CD4-positive, CD25-positive, alpha-beta regulatory T cell (primary cell): ENCODE measurements around the gene WNT9A. TPM values are rescaled to one million over a fixed set of nuclear protein-coding genes. Genes with fewer than 3 reads are reported as not detected.

ENCODE experiments used
- ATAC-seq, 2 donors: fragments of 150-1000 bp; cut with Tn5 transposase; one replicate each; pipeline ENCODE4 v1.10.0; 2021; ENCODE audit warnings: low read depth in 2 of 2, moderate number of reproducible peaks in 2 of 2, moderate library complexity in 1 of 2
- DNase-seq, 3 donors: peaks; one replicate each; pipeline versions ENCODE4 v3.0.0 to v3.0.0-alpha.2; 2012 to 2022; ENCODE audit warnings: mixed read lengths in 1 of 3
- H3K27ac ChIP-seq: one replicate; pipeline ENCODE4 v1.7.0; 2013; ENCODE audit warnings: mild to moderate bottlenecking, low read length; ENCODE audit not compliant: insufficient read depth, poor library complexity, severe bottlenecking
- H3K27me3 ChIP-seq: one replicate; pipeline ENCODE4 v1.7.0; 2013; ENCODE audit warnings: low read length; ENCODE audit not compliant: control insufficient read depth, insufficient read depth
- H3K36me3 ChIP-seq: one replicate; pipeline ENCODE4 v1.7.0; 2013; ENCODE audit warnings: mild to moderate bottlenecking, low read length, moderate library complexity; ENCODE audit not compliant: control insufficient read depth, insufficient read depth
- H3K4me1 ChIP-seq: 2 replicates; pipeline ENCODE4 v1.7.0; 2013; ENCODE audit warnings: mild to moderate bottlenecking, low read length; ENCODE audit not compliant: insufficient read depth, control insufficient read depth, poor library complexity, severe bottlenecking
- H3K4me3 ChIP-seq: one replicate; pipeline ENCODE4 v1.7.0; 2013; ENCODE audit warnings: low read depth, mild to moderate bottlenecking, low read length, moderate library complexity
- H3K9me3 ChIP-seq, 2 experiments: 1 replicate in 1 of 2; 2 replicates in 1 of 2; pipeline ENCODE4 v1.7.0; 2013; ENCODE audit warnings: low read length in 2 of 2, mild to moderate bottlenecking in 1 of 2, moderate library complexity in 1 of 2; ENCODE audit not compliant: control insufficient read depth in 2 of 2
- H3K27ac Mint-ChIP-seq, 3 donors: one replicate each; pipeline ENCODE4 v1.8.0; 2020 to 2022; ENCODE audit warnings: mild to moderate bottlenecking in 3 of 3, mixed read lengths in 3 of 3, moderate library complexity in 2 of 3
- H3K27me3 Mint-ChIP-seq: one replicate; pipeline ENCODE4 v1.8.0; 2022; ENCODE audit warnings: mild to moderate bottlenecking, mixed read lengths
- H3K36me3 Mint-ChIP-seq: one replicate; pipeline ENCODE4 v1.8.0; 2020; ENCODE audit warnings: mixed read lengths
- H3K4me1 Mint-ChIP-seq, 4 donors: one replicate each; pipeline ENCODE4 v1.8.0; 2020 to 2022; ENCODE audit warnings: mixed read lengths in 4 of 4, mild to moderate bottlenecking in 1 of 4
- H3K4me3 Mint-ChIP-seq, 4 donors: one replicate each; pipeline ENCODE4 v1.8.0; 2020 to 2022; ENCODE audit warnings: mild to moderate bottlenecking in 4 of 4, mixed read lengths in 4 of 4, moderate library complexity in 3 of 4
- H3K9me3 Mint-ChIP-seq, 7 donors: one replicate each; pipeline ENCODE4 v1.8.0; 2020 to 2022; ENCODE audit warnings: mixed read lengths in 7 of 7, mild to moderate bottlenecking in 3 of 7, moderate library complexity in 2 of 7
- polyA plus RNA-seq, 4 donors: library from polyadenylated mRNA; unstranded; fragments of 300-500 nt; fragmentation: Illumina TruSeq; gene quantifications; one replicate each; pipeline ENCODE4 v1.2.3, GENCODE V29; 2021
- total RNA-seq: library from RNA; stranded (reverse); gene quantifications from one replicate; pipeline ENCODE4 v1.2.3, GENCODE V29; 2022

The WNT9A gene
- total and polyA plus RNA-seq, 5 donors from 2014 or later: 0.20 TPM; not detected in 4

GRCh38 chr1:227951624-227952373 is 4.1 kb upstream of the WNT9A start:
- Mint-ChIP-seq H3K4me3 (no peak overlapping the region), H3K9me3 (peaks cover 0 to 6% (median 0%) of the 10 kb centered on the region in 7 donors), H3K4me1 (peaks cover 0 to 7% (median 3%) of the 10 kb centered on the region in 4 donors), H3K27me3 (peaks cover 55% of the 10 kb centered on the region), H3K36me3 (no peaks in the 10 kb centered on the region), H3K27ac (no peak overlapping the region)
- DNase-seq (no peak), ATAC-seq (no peak)
- Histone ChIP-seq H3K4me3 (no peak overlapping the region), H3K36me3 (no peaks in the 10 kb centered on the region), H3K27me3 (peaks cover 14% of the 10 kb centered on the region), H3K27ac (no peak overlapping the region), H3K9me3 (peaks cover 5 to 6% of the 10 kb centered on the region in 2 experiments), H3K4me1 (peaks cover 11% of the 10 kb centered on the region)

GRCh38 chr1:227950735-227951346 is 3.1 kb upstream of the WNT9A start:
- ATAC-seq (no peak), DNase-seq (no peak)

DNA sequence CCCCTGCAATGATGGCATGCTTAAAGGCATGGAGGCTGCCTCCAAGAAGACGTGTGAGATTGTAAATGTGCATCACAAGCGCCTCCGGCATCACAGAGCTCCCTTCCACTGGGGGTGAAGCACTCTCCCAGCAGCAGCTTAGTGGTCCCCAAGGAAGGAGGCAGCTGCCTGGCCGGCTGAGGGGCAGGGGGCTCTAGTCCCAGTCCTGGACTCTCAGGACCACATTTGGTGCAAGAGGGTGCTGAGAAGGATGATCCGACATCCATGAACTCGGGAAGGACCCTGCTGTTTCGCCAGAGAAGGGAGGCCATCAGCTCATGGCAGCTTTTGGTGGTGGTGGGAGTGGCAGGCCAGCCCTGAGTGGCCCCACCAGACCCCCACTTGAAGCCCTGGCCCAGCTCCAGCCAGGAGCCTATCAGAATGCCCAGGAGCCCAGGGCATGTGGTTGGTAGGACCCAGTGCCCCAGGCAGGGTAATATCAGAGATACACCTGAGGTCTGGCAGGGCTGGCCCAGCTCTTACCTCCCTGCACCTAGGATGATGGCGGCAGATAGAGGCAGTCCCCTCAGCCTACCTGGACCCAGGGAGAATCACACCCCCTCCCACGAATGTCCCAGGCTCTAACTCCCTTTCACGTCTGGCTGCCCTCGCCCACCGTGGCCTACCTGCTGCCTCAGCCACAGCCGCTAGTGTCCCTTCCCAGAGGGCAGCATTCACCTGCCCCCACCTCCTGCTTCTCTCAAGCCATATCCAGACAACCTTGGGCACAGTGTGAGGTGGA is 2.4 kb upstream of the WNT9A start:
- no peak overlapping the region for H3K27ac Mint-ChIP-seq
- Histone ChIP-seq H3K4me3 (no peak overlapping the region), H3K27me3 (peaks cover 6% of the 10 kb centered on the region), H3K27ac (no peak overlapping the region), H3K36me3 (no peaks in the 10 kb centered on the region), H3K9me3 (peaks cover 4 to 5% of the 10 kb centered on the region in 2 experiments), H3K4me1 (peaks cover 17% of the 10 kb centered on the region)
- DNase-seq: no peak
- H3K4me3 Mint-ChIP-seq: peak overlapping the region in 2 of 4 donors; percentile 43 to 47
- peaks cover 0 to 15% (median 3%) of the 10 kb centered on the region in 4 donors for H3K4me1 Mint-ChIP-seq
- no peak for ATAC-seq
- H3K27me3 Mint-ChIP-seq: peaks cover 46% of the 10 kb centered on the region
- no peaks in the 10 kb centered on the region for H3K36me3 Mint-ChIP-seq
- peaks cover 0 to 2% (median 0%) of the 10 kb centered on the region in 7 donors for H3K9me3 Mint-ChIP-seq

More at GRCh38 chr1:227950735-227951346, 3.1 kb upstream of the WNT9A start:
- Mint-ChIP-seq H3K27me3 (peaks cover 50% of the 10 kb centered on the region), H3K36me3 (no peaks in the 10 kb centered on the region), H3K27ac (no peak overlapping the region), H3K4me1 (peaks cover 0 to 14% (median 3%) of the 10 kb centered on the region in 4 donors), H3K9me3 (peaks cover 0 to 5% (median 0%) of the 10 kb centered on the region in 7 donors), H3K4me3 (no peak overlapping the region)
- Histone ChIP-seq H3K27me3 (peaks cover 9% of the 10 kb centered on the region), H3K4me3 (no peak overlapping the region), H3K4me1 (peaks cover 17% of the 10 kb centered on the region), H3K36me3 (no peaks in the 10 kb centered on the region), H3K27ac (no peak overlapping the region), H3K9me3 (peaks cover 4 to 5% of the 10 kb centered on the region in 2 experiments)

- Mint-ChIP-seq H3K4me1 (peaks cover 0 to 15% (median 3%) of the 10 kb centered on the region in 4 donors), H3K27me3 (peaks cover 42% of the 10 kb centered on the region), H3K9me3 (peaks cover 0 to 2% (median 0%) of the 10 kb centered on the region in 7 donors), H3K4me3 (no peak overlapping the region), H3K27ac (no peak overlapping the region), H3K36me3 (no peaks in the 10 kb centered on the region)
- Histone ChIP-seq H3K36me3 (no peaks in the 10 kb centered on the region), H3K9me3 (peaks cover 1 to 2% of the 10 kb centered on the region in 2 experiments), H3K27me3 (peaks cover 1% of the 10 kb centered on the region), H3K4me3 (no peak overlapping the region), H3K27ac (no peak overlapping the region), H3K4me1 (peaks cover 17% of the 10 kb centered on the region)
- ATAC-seq (no peak), DNase-seq (no peak)
Measured at GRCh38 chr1:227949341-227949921, 1.7 kb upstream of the WNT9A start.

DNA sequence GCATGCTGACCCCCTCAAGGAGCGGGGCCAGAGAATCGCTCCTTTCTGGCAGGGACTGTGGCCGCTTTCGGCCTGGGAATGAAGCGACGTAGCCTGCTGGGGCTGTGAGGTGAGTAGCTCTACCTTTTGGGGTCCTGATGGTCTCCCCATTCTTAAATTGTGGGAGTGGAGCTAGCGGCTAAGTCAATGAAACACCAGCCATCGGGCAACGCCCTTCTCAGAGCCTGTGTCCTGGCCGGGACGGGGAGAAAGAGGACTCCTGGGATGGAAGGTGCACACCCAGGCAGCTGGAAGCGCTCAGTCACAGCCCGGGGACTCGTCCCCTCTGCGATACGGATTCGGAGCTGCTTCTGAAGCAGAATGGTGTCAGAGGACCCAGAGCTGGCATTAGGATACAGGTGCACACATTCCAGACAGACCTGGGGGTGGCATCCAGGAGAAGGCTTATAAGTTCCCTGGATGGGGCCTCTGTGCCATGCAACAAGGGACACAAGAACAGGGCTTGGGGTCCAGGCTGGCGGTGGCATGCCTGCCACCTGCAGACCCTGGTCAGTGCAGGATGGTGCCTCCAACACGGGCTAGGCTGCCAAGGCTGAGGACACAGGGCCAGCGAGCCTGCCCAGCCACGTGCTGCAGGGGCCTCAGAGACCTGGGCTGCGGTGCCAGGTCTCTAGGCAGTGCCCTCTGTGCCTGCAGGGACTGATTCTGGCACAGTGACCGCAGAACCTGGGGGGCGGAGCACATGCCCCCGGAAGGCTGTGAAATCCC is 945 bp upstream of the WNT9A start:
- no peak for ATAC-seq
- Histone ChIP-seq H3K27me3 (no peaks in the 10 kb centered on the region), H3K36me3 (no peaks in the 10 kb centered on the region), H3K27ac (no peak overlapping the region), H3K4me1 (peaks cover 17% of the 10 kb centered on the region), H3K9me3 (no peaks in the 10 kb centered on the region), H3K4me3 (no peak overlapping the region)
- Mint-ChIP-seq H3K4me1 (peaks cover 0 to 20% (median 3%) of the 10 kb centered on the region in 4 donors), H3K27me3 (peaks cover 44% of the 10 kb centered on the region), H3K36me3 (no peaks in the 10 kb centered on the region), H3K4me3 (peak overlapping the region in 3 of 4 donors; percentile 67 to 78 (median 75)), H3K9me3 (peaks cover 0 to 2% (median 0%) of the 10 kb centered on the region in 7 donors), H3K27ac (no peak overlapping the region)
- DNase-seq: no peak

- Mint-ChIP-seq H3K4me1 (peaks cover 0 to 20% (median 3%) of the 10 kb centered on the region in 4 donors), H3K27ac (no peak overlapping the region), H3K9me3 (peaks cover 0 to 2% (median 0%) of the 10 kb centered on the region in 7 donors), H3K4me3 (peak overlapping the region; percentile 35 to 72 (median 56)), H3K27me3 (peaks cover 38% of the 10 kb centered on the region), H3K36me3 (no peaks in the 10 kb centered on the region)
- Histone ChIP-seq H3K4me1 (peaks cover 17% of the 10 kb centered on the region), H3K4me3 (peak overlapping the region; percentile 41), H3K27ac (no peak overlapping the region), H3K27me3 (no peaks in the 10 kb centered on the region), H3K9me3 (no peaks in the 10 kb centered on the region), H3K36me3 (no peaks in the 10 kb centered on the region)
- DNase-seq (no peak), ATAC-seq (no peak)
Measured at GRCh38 chr1:227947386-227947675, 401 bp downstream of the WNT9A start.
